DMS79 (cell line): Measurements from ENCODE around the gene CACNG7.
A peak's percentile ranks its signal among the peaks of the same experiment; 100 is the strongest.

ENCODE experiments used
- DNase-seq: peaks from one replicate; lab custom pipeline; 2025; lab: John Stamatoyannopoulos, UW

Gene CACNG7

DNA sequence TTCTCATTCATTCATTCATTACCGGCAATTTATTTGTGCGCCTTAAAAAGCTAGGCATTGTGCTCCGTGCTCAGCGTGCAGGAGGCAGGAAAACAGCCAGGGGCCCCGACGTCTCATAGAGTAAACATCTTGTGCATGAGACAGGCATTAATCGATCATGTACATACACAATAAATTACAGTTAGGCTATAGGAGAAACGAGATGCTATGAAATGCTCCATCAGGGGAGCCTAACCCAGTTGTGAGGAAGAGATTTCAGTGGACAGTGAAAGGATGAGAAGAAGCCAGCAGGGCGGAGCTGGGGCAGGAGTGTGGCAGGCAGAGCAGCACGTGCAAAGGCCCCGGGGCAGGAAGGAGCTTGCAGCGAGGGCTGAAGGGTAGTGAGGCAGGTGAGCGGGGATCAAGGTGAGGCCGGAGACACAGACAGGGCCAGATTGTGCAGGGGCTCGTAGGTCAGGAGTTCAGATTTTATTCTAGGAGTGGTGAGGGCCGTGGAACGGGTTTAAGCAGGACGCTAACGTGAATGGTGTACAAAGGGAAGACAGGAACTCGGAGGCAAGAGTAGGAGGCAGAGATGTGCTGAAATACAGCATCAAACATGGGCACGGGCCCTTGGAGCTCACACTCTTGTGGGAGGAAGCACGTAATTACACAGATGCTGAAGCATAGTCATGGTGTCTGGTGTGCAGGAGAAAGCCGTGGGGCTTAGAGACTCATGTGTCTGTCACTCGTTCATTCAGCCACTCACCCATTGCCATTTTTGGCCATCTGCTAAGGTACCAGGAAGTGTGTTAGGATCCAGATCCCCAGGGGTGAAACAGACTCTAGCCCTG is 74.6 kb downstream of the CACNG7 start:
- DNase-seq, result no peak

DNA sequence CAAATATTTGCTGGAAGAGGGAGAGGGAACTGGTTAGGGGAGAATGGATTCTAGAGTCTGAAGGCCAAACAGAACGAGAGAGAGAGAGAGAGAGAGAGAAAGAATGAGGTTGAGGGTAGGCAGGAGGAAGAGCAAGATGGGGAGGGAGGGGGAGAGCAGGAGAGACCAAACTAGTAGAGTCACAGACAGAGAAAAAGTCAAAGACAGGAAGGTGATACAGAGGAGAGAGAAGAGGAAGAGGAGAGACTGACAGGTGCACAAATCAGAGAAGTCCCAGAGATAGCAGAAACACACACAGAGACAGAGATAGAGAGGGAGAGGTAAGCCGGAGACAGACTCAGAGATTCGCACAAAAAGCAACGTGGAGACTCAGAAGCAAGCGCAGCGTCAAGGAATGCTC is 76.8 kb downstream of the CACNG7 start:
- no peak for DNase-seq

DNA sequence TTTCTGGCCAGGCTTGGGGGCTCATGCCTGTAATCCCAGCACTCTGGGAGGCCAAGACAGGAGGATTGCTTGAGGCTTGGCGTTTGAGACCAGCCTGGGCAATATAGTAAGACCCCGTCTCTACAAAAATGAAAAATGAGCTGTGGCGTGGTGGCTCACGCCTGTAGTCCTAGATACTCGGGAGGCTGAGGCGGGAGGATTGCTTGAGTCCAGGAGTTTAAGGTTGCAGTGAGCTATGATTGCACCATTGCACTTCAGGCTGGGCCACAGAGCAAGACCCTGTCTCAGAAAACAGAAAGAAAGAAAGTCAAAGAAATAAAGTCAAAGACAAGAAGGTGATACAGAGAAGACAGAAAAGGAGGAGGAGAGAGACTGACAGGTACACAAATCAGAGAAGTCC is 79.9 kb downstream of the CACNG7 start:
- no peak for DNase-seq

DNA sequence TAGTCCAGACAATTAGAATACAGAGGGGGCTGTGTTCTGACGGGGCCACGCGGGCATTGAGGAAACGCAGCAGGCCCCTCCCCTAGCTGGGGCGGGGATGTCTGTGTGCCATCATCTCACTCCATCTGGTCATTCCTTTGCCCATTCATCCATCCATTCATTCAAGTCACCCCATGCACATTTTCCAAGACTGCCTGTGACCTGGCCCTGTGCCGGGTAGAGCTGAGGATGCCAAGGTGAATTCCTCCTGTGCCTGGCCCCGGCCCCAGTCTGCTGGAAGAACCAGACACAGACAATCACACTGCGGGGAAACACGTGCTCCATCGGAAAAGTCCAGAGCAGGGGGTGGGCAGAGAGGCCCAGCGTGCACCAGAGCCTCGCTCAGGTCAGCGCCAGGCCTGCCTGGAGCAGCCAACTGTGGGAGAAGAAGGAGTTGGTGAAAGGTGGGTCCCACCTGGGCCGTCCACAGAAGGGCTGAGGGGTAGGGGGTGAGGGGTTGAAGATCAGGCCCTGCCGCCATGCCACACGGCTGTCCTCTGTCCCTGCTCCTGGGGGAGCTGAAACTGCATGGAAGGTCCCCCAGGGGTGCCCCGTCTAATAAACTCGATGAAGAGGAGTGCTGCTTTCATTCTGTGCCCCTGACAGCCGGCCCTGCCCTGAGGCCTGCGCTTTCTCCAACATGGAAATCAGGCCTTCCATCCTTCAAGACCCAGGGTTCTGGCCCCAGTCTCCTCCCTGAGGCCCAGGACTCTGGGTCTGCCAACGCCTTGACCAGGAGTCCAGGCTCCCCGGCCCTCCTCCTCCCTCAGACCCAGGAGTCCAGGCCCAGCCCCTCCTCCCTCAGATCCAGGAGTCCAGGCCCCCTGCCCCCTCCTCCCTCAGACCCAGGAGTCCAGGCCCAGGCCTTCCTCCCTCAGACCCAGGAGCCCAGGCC is 80.8 kb downstream of the CACNG7 start:
- DNase-seq, result no peak

DNA sequence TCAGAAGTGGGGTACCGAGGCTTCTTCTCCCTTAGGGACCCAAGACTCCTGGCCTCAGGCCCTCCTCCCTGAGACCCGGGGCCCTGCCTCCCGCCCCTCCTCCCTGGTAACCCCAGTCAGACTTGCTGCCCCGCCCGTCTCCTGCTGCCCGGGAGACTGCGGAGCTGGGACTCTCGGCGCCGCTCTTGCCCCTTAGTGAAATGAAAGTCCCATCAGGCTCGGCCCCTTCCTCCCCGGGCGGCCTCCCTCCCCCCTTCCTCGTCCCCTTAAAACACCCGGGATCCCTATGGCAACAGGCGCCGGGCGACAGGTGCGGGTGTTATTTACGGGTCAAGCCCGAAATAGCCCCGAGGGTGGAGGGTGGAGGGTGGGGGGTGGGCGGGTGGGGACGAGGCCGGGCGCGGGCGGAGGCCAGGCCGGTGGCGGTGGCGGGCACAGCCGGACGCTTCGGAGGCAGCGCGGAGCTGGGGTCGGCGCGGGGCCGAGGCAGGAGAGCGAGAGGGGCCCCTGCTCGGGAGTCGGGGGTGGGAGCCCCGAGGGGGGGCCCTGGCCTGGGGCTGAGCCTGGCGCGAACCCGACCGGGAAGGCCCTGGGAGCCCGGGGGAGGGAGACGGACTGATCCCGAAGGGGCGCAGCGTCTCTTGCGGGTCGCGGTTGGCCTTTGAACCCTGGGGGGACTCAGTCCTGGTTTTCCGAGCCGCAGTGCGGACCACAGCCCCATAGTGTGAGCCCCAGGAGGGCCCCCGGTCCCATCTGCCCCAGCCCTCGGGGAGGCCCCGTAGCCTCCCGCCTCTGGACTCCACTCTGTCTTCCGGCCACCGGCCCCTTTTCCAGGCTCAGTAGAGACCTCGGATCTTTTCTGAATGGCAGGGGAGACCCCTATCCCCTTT is 82.4 kb downstream of the CACNG7 start, which contains the start of gene CACNG6:
TSS of gene CACNG6 (plus strand) at position 414 of the 890 bp plus-strand sequence. CDS start 1,241 bp downstream, outside the sequence.
- peak; percentile 40 for DNase-seq

DNA sequence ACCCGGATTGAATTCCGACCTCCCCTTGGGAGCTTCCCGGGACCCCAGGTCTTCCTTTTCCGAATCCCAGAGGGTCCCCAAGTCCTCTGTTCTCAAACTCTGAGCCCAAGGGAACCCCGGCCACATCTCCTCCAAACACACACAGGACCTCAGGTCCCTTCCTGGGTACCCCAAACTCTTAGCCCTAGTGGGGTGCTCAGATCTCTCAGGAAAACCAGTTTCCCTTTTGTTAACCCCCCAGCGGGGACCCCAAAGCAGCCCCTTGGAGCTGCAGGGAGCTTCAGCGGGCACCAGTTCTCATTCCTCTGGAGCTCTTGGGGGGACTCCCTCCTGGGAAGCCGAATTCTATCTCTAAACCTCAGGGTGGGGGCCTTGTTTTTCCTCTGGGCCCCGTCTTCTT is 83.1 kb downstream of the CACNG7 start:
- no peak for DNase-seq

DNA sequence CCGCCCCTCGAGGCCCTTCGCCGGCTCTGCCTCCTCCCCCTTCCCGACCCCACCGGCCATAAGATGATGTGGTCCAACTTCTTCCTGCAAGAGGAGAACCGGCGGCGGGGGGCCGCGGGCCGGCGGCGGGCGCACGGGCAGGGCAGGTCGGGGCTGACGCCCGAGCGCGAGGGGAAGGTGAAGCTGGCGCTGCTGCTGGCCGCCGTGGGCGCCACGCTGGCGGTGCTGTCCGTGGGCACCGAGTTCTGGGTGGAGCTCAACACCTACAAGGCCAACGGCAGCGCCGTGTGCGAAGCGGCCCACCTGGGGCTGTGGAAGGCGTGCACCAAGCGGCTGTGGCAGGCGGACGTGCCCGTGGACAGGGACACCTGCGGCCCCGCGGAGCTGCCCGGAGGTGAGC is 83.7 kb downstream of the CACNG7 start:
- no peak for DNase-seq

DNA sequence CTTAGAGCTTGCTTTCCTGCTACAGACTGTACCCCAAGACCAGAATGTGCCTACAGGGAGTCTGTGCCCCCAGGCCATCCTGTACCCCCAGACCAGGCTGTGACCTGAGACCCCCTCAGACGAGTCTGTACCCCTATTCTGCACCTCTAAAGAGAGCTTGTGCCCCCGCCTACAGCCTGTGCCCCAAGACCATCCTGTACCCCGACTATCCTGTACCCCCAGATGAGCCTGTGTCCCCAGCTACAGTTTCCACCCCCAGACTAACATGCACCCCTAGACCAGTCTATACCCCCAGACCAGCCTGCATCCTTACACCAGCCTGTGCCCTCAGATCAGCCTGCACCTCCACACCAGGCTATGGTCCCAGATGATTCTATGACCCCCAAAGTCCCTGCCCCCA is 84.4 kb downstream of the CACNG7 start:
- DNase-seq, result no peak
